Measurements from ENCODE around the gene HLA-DRB5.
"Not testable (repeated sequence)": the region's sequence is repeated elsewhere in the genome, so short reads cannot be mapped to it uniquely, and the experiment has no call there.

HLA-DRB5 gene

GRCh38 chr6:32529697-32530430 lies at the start of gene HLA-DRB5:
HLA-DRB5 (minus strand) TSS chr6:32530287; CDS start chr6:32530224, 63 bp downstream.
- WGBS (ENCODE audit: insufficient coverage, insufficient read length) = no CpG with 5 or more reads among the region's 4 CpGs
- Histone ChIP-seq H3K27ac (ENCODE audit: low read length) (no peak within 1 kb of the TSS), H3K36me3 (ENCODE audit: control insufficient read depth, insufficient read depth, low read length) (no peaks in the 10 kb centered on the region), H3K9me3 (ENCODE audit: control insufficient read depth, insufficient read depth, low read length) (no peaks in the 10 kb centered on the region), H3K4me3 (ENCODE audit: low read length) (no peak within 1 kb of the TSS), H3K4me1 (ENCODE audit: control insufficient read depth, insufficient read depth, low read length) (no peaks in the 10 kb centered on the region), H3K27me3 (ENCODE audit: control insufficient read depth, insufficient read depth, low read length) (no peaks in the 10 kb centered on the region)
- DNase-seq (ENCODE audit: low read depth, low spot score) = no peak

- H3K36me3 ChIP-seq (ENCODE audit: control insufficient read depth, insufficient read depth, low read length) = no peaks in the 10 kb centered on the region
- H3K27me3 ChIP-seq (ENCODE audit: control insufficient read depth, insufficient read depth, low read length) = no peaks in the 10 kb centered on the region
- no peak overlapping the region for H3K4me3 ChIP-seq (ENCODE audit: low read length)
- H3K27ac ChIP-seq (ENCODE audit: low read length) = no peak overlapping the region
- H3K4me1 ChIP-seq (ENCODE audit: control insufficient read depth, insufficient read depth, low read length) = 0 out of 2 replicates have a peak, but pooled peaks cover 1% of the 10 kb centered on the region
- H3K9me3 ChIP-seq (ENCODE audit: control insufficient read depth, insufficient read depth, low read length) = no peaks in the 10 kb centered on the region
- no peak for DNase-seq (ENCODE audit: low read depth, low spot score)
- WGBS (ENCODE audit: insufficient coverage, insufficient read length) = no CpG with 5 or more reads among the region's 3 CpGs
These were observed 48.9 kb upstream of the HLA-DRB5 start for GRCh38 chr6:32578962-32579361.

GRCh38 chr6:32577493-32577892 lies 47.4 kb upstream of the HLA-DRB5 start:
- not testable (repeated sequence) for H3K4me3 ChIP-seq (ENCODE audit: low read length)
- no CpG with 5 or more reads among the region's 5 CpGs for WGBS (ENCODE audit: insufficient coverage, insufficient read length)

DNA sequence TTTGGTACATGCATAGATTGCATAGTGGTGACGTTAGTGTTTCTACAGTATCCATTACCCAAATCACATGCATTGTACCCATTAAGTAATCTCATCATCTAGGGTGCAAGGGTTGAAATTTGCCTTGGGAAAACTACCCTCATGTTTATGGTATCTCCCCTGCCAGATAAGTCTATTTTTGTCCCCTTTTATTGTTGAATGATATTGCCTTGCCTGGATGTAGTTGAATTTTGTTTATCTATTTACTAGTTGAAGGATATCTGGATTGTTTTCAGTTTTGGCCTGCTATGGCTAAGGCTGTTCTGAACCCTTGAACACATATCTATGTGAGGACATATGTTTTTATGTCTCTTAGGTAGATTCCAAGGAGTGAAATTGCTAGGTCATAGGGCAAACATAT lies 46.2 kb upstream of the HLA-DRB5 start:
- no peak for DNase-seq (ENCODE audit: low read depth, low spot score)

More at GRCh38 chr6:32577493-32577892, 47.4 kb upstream of the HLA-DRB5 start:
- not testable (repeated sequence) for H3K36me3 ChIP-seq (ENCODE audit: control insufficient read depth, insufficient read depth, low read length); DNase-seq (ENCODE audit: low read depth, low spot score); H3K27me3 ChIP-seq (ENCODE audit: control insufficient read depth, insufficient read depth, low read length); H3K27ac ChIP-seq (ENCODE audit: low read length); H3K4me1 ChIP-seq (ENCODE audit: control insufficient read depth, insufficient read depth, low read length); H3K9me3 ChIP-seq (ENCODE audit: control insufficient read depth, insufficient read depth, low read length)

DNA sequence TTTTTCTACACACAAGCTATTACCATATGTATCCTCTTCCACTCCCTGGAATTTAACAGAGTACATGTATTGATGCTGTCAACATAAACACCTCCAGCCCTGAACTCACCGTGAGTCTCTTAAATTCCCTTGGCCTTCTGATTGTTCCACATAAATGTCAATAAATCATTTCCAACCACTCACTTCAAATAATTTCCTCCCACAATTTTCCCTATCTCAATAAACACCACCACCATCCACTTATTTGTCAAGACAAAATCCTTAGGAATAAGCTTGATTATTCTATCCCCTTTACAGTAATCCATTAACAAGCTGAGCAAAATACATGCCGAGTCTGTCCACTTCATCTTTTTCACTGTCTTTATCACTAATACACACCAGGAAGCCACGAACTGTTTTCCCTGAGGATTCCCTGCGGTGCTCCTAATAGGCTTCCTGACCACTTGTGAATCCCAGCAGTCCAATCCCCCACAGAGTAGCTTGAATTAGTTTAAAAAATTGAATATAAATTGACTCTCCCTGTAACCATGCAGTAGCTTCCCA lies 40.3 kb upstream of the HLA-DRB5 start:
- no peaks in the 10 kb centered on the region for H3K4me1 ChIP-seq (ENCODE audit: control insufficient read depth, insufficient read depth, low read length)
- no peak overlapping the region for H3K27ac ChIP-seq (ENCODE audit: low read length)
- no peak overlapping the region for H3K4me3 ChIP-seq (ENCODE audit: low read length)
- H3K27me3 ChIP-seq (ENCODE audit: control insufficient read depth, insufficient read depth, low read length) = no peaks in the 10 kb centered on the region
- no CpG with 5 or more reads among the region's 4 CpGs for WGBS (ENCODE audit: insufficient coverage, insufficient read length)
- H3K9me3 ChIP-seq (ENCODE audit: control insufficient read depth, insufficient read depth, low read length) = no peaks in the 10 kb centered on the region
- no peak for DNase-seq (ENCODE audit: low read depth, low spot score)
- H3K36me3 ChIP-seq (ENCODE audit: control insufficient read depth, insufficient read depth, low read length) = no peaks in the 10 kb centered on the region

More for the DNA sequence above, 46.2 kb upstream of the HLA-DRB5 start:
- Histone ChIP-seq H3K4me3 (ENCODE audit: low read length) (no peak overlapping the region), H3K27ac (ENCODE audit: low read length) (no peak overlapping the region), H3K27me3 (ENCODE audit: control insufficient read depth, insufficient read depth, low read length) (no peaks in the 10 kb centered on the region), H3K36me3 (ENCODE audit: control insufficient read depth, insufficient read depth, low read length) (no peaks in the 10 kb centered on the region), H3K4me1 (ENCODE audit: control insufficient read depth, insufficient read depth, low read length) (0 out of 2 replicates have a peak, but pooled peaks cover 1% of the 10 kb centered on the region), H3K9me3 (ENCODE audit: control insufficient read depth, insufficient read depth, low read length) (no peaks in the 10 kb centered on the region)
- no CpG with 5 or more reads among the region's 1 CpG for WGBS (ENCODE audit: insufficient coverage, insufficient read length)

DNA sequence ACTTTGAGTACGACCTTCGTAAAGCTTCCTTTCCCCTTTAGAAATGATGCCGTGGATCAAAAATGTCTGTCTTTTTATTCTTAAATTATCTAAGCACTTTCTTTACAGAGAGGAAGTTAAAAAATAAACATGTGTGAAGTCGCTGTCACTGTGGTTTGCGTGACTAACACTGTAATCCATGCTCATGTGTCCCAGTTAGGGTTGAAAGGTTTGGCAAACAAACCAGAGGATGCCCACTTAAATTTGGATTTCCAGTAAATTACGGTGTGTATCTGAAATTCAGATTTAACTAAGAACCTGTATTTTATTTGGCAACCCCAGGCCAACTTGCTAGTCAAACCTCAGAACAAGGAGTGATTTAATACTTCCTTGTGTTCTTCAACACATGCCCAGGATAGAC lies 38.5 kb upstream of the HLA-DRB5 start:
- Histone ChIP-seq H3K27ac (ENCODE audit: low read length) (no peak overlapping the region), H3K4me1 (ENCODE audit: control insufficient read depth, insufficient read depth, low read length) (no peaks in the 10 kb centered on the region), H3K36me3 (ENCODE audit: control insufficient read depth, insufficient read depth, low read length) (no peaks in the 10 kb centered on the region), H3K9me3 (ENCODE audit: control insufficient read depth, insufficient read depth, low read length) (no peaks in the 10 kb centered on the region), H3K27me3 (ENCODE audit: control insufficient read depth, insufficient read depth, low read length) (no peaks in the 10 kb centered on the region), H3K4me3 (ENCODE audit: low read length) (no peak overlapping the region)
- DNase-seq (ENCODE audit: low read depth, low spot score) = no peak
- whole genome bisulfite sequencing (ENCODE audit: insufficient coverage, insufficient read length) = no CpG with 5 or more reads among the region's 6 CpGs

DNA sequence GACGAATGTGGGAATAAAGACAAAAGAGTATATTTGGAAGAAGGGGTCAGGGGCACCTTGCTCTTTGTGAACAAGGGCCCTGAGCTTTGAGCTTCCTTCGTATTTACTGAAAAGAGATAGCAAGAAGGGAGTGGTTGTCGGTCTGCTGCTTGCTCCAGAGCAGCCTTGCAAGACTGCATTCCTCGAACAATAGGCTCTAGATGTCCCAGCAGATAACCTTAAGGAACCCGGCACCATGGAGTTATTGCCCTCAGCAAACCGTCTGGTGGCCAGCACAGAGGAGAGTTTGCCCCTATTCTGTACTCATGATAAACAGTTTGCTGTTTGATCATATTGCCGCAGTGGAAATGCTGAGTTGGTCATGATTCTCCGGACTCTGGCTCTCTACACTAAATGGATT lies 36.9 kb upstream of the HLA-DRB5 start:
- DNase-seq (ENCODE audit: low read depth, low spot score) = no peak
- H3K9me3 ChIP-seq (ENCODE audit: control insufficient read depth, insufficient read depth, low read length) = no peaks in the 10 kb centered on the region
- no CpG with 5 or more reads among the region's 8 CpGs for WGBS (ENCODE audit: insufficient coverage, insufficient read length)
- no peaks in the 10 kb centered on the region for H3K27me3 ChIP-seq (ENCODE audit: control insufficient read depth, insufficient read depth, low read length)
- no peaks in the 10 kb centered on the region for H3K36me3 ChIP-seq (ENCODE audit: control insufficient read depth, insufficient read depth, low read length)
- H3K4me1 ChIP-seq (ENCODE audit: control insufficient read depth, insufficient read depth, low read length) = no peaks in the 10 kb centered on the region
- no peak overlapping the region for H3K4me3 ChIP-seq (ENCODE audit: low read length)
- no peak overlapping the region for H3K27ac ChIP-seq (ENCODE audit: low read length)

DNA sequence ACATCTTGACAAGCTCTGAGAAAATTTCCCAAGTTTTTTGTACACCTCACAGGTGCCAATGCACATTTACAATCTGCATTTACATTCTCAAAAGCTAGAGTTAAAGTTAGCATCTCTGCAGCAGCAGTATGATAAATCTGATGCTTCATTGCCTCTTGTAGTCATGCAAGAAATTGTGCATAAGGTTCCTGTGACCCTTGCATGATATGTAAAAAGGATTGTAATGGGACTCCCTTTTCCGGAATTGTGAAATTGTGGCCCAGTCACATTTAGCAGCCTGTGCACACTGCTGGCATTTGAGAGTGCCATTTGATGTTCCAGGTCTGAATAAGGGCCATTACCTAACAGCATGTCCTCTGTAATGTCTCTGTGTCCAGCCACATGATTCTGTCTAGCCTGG lies 35.4 kb upstream of the HLA-DRB5 start:
- DNase-seq (ENCODE audit: low read depth, low spot score) = no peak
- Histone ChIP-seq H3K36me3 (ENCODE audit: control insufficient read depth, insufficient read depth, low read length) (no peaks in the 10 kb centered on the region), H3K4me3 (ENCODE audit: low read length) (no peak overlapping the region), H3K4me1 (ENCODE audit: control insufficient read depth, insufficient read depth, low read length) (no peaks in the 10 kb centered on the region), H3K9me3 (ENCODE audit: control insufficient read depth, insufficient read depth, low read length) (no peaks in the 10 kb centered on the region), H3K27me3 (ENCODE audit: control insufficient read depth, insufficient read depth, low read length) (no peaks in the 10 kb centered on the region), H3K27ac (ENCODE audit: low read length) (no peak overlapping the region)
- WGBS (ENCODE audit: insufficient coverage, insufficient read length) = no CpG with 5 or more reads among the region's 1 CpG

DNA sequence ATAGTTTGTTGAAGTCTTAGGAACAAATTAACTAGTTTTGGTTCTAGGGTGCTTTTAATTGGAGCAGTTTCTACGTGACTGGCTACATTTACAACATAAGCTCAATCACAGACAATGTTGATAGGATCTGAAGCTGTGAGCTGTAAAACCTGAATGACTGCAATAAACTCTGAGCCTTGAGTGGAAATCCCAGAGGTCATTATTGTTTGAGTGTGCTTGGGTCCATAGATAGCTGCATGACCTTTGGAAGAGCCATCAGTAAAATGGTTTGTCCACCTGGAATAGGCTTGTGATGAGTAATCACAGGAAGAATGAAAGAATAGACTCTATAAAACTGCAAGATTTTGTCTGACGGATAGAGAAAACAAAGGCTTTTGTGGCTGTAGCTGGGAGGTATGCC lies 32.9 kb upstream of the HLA-DRB5 start:
- Histone ChIP-seq H3K9me3 (ENCODE audit: control insufficient read depth, insufficient read depth, low read length) (no peaks in the 10 kb centered on the region), H3K27me3 (ENCODE audit: control insufficient read depth, insufficient read depth, low read length) (no peaks in the 10 kb centered on the region), H3K36me3 (ENCODE audit: control insufficient read depth, insufficient read depth, low read length) (no peaks in the 10 kb centered on the region), H3K4me1 (ENCODE audit: control insufficient read depth, insufficient read depth, low read length) (no peaks in the 10 kb centered on the region), H3K4me3 (ENCODE audit: low read length) (no peak overlapping the region), H3K27ac (ENCODE audit: low read length) (no peak overlapping the region)
- no peak for DNase-seq (ENCODE audit: low read depth, low spot score)
- WGBS (ENCODE audit: insufficient coverage, insufficient read length) = no CpG with 5 or more reads among the region's 2 CpGs

DNA sequence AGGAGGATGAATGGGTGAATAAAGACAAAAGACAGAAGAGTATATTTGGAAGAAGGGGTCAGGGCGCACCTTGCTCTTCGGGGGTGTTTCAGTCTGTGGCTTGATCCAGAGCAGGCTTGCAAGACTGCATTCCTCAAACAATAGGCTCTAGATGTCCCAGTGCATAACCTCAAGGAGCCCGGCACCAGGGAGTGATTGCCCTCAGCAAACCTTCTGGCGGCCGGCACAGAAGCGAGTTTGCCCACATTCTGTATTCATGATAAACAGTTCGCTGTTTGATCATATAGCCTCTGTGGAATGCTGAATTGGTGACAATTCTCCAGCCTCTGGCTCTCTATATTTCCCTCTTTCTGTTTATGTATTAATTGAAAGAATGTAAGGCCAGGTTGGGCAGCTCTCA lies 29.7 kb upstream of the HLA-DRB5 start:
- DNase-seq (ENCODE audit: low read depth, low spot score) = no peak
- no peaks in the 10 kb centered on the region for H3K4me1 ChIP-seq (ENCODE audit: control insufficient read depth, insufficient read depth, low read length)
- no peak overlapping the region for H3K4me3 ChIP-seq (ENCODE audit: low read length)
- H3K9me3 ChIP-seq (ENCODE audit: control insufficient read depth, insufficient read depth, low read length) = no peaks in the 10 kb centered on the region
- H3K27me3 ChIP-seq (ENCODE audit: control insufficient read depth, insufficient read depth, low read length) = no peaks in the 10 kb centered on the region
- H3K27ac ChIP-seq (ENCODE audit: low read length) = no peak overlapping the region
- no CpG with 5 or more reads among the region's 7 CpGs for WGBS (ENCODE audit: insufficient coverage, insufficient read length)
- H3K36me3 ChIP-seq (ENCODE audit: control insufficient read depth, insufficient read depth, low read length) = no peaks in the 10 kb centered on the region

All from iPS DF 6.9 (cell line).